ENCODE measurements around the gene ELOB.

The ELOB gene

GRCh38 chr16:2775765-2776499 lies 1.1 kb downstream of the ELOB start:
- FAIRE-seq (no peak), DNase-seq (ENCODE audit: insufficient read length, low spot score) (no peak)
- TF ChIP-seq CTCF (IDR thresholded peaks at IDR 0.05; ENCODE audit: insufficient read depth, missing control alignments), result no peak

GRCh38 chr16:2775131-2775716 lies 1.9 kb downstream of the ELOB start:
- no peak for DNase-seq (ENCODE audit: insufficient read length, low spot score)
- TF ChIP-seq CTCF (IDR thresholded peaks at IDR 0.05; ENCODE audit: insufficient read depth, missing control alignments), result no peak
- no peak for FAIRE-seq

DNA sequence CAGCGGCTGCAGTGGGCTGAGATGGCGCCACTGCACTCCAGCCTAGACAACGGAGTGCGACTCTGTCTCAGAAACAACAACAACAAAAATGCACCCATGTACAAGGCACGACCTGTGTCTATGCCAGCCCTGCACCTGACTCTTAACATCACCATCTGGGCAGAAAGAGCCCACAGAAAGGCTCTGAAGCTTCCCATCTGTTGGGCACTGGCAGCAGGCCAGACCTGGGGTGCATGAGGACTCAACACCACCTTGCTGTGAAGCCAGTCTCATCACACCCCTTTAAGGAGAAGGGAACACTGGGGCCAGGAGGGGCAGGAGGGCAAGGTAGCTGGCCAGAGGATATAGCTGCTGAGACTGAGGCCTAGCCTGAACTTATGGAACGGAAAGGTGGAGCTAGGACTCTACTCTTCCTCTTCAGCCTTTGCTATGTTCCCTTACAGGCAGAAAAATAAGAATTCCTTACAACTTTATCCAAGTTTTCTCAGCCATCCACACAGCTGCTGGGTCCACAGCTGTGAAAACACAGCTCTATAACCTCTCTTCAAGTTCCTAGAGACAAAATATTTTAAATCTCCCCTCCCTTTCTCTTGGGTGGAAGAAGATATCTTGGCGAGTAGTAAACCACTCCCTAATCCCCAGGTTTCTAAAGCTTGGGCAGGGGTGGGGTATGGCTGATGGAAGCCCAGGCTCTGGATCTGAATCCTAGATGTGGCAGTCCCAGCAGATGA lies 2.8 kb downstream of the ELOB start:
- FAIRE-seq (no peak), DNase-seq (ENCODE audit: insufficient read length, low spot score) (no peak)
- TF ChIP-seq CTCF (IDR thresholded peaks at IDR 0.05; ENCODE audit: insufficient read depth, missing control alignments), result no peak

DNA sequence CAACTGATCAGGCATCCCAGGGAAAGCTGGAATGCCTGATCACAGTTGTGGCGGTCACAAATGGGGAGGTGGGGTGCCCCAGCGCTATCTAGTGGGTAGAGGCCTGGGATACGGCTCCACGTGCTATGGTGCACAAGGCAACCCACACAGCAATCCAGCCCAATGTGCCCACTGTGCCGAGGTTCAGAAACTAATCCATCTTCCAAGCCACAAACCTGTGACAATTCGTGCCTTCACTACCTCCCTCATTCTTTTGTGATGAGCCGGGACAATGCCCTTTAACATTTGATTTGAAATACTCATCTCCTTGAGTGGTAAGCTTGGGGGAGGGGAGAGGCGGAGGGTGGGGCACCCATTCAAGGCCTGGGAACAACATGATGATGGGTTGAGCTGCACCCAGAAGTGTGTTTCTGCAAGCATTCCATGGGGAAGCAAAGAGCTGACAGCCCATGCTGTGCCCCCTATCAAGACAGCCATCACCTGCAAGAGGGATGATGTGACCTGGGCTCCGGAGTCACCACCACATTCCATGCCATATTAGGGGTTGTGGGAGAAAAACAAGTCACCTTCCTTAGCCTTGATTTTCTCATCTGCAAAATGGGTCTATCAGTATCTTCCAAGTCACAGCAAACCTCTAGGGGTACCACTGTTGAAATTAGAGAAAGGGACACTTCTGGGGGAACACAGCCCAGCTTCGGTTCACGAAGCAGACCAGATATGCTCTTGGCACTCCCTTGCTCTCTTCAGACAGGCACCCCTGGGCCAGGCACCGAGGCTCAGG lies 3.7 kb downstream of the ELOB start:
- no peak for DNase-seq (ENCODE audit: insufficient read length, low spot score)
- no peak for TF ChIP-seq CTCF (IDR thresholded peaks at IDR 0.05; ENCODE audit: insufficient read depth, missing control alignments)
- FAIRE-seq, result no peak

- FAIRE-seq (no peak), DNase-seq (ENCODE audit: insufficient read length, low spot score) (no peak)
- TF ChIP-seq CTCF (IDR thresholded peaks at IDR 0.05; ENCODE audit: insufficient read depth, missing control alignments), result no peak
These were observed 5.3 kb downstream of the ELOB start for GRCh38 chr16:2771496-2772402.
